ENCODE results near the gene MBOAT7. TPM values are rescaled to one million over a fixed set of nuclear protein-coding genes. Genes with fewer than 3 reads are reported as not detected.
"Not testable (repeated sequence)": the region's sequence is repeated elsewhere in the genome, so short reads cannot be mapped to it uniquely, and the experiment has no call there.

Gene MBOAT7
- total RNA-seq, 2 donors from 2014 or later: 40.5 to 98.9 TPM

DNA sequence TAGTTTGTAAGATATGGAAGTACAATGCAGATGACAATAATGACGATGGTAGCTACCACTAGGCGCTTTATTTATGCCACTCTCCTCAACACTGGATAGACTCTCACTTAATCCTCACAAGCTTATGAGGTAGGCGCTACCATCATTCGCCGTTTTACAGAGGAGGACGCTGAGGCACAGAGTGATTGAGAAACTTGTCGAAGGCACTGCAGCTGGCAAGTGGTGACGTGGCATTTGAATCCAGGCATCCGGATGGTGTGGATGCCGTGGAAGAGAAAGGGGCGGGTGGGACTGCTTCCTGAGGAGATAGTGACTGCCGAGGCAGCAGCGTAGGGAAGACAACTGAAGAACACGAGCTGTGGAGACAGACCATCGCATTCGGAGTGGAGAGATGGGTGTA lies 10.0 kb upstream of the MBOAT7 start:
- Histone ChIP-seq H3K27ac (no peak overlapping the region), H3K9me3 (no peaks in the 10 kb centered on the region), H3K27me3 (no peaks in the 10 kb centered on the region), H3K4me1 (peaks cover 37% of the 10 kb centered on the region), H3K36me3 (replicated peaks in 1 of 2; ENCODE audit: insufficient read depth in 1 of 2, low read depth in 2 of 2) (peaks cover 0 to 9% of the 10 kb centered on the region in 2 donors), H3K4me3 (no peak overlapping the region)
- no peak for DNase-seq
- WGBS, 2 donors: 89 to 91% methylated on average over 16 of the region's 16 CpGs
- intact Hi-C loops (cut with DNase I): no loop called here
- ATAC-seq: no peak
- TF ChIP-seq CTCF (IDR thresholded peaks at IDR 0.05) (no peak), POLR2A (IDR thresholded peaks at IDR 0.05) (no peak)

DNA sequence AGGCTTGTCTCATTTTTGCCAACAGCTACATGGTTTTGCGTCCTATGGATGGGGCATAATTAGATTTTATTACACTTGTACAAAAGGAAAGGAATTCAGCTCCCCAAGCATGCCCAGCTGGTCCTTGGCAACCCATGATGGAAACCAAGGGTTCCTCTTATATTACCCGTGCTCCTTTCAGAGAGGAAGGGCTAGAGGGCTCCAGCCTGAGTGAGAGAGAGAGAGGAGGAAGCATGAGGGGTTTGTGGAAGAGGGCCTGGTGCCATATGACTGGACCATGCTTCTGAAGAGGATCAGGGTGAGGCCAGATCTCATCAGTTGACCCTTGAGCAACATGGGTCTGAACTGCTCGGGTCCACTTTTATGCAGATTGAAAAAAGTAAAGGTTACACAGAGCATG lies 7.7 kb upstream of the MBOAT7 start:
- Histone ChIP-seq H3K4me1 (peaks cover 22% of the 10 kb centered on the region), H3K36me3 (replicated peaks in 1 of 2; ENCODE audit: insufficient read depth in 1 of 2, low read depth in 2 of 2) (peaks cover 0 to 8% of the 10 kb centered on the region in 2 donors), H3K4me3 (no peak overlapping the region), H3K27me3 (no peaks in the 10 kb centered on the region), H3K27ac (no peak overlapping the region), H3K9me3 (no peaks in the 10 kb centered on the region)
- TF ChIP-seq POLR2A (IDR thresholded peaks at IDR 0.05): no peak
- TF ChIP-seq CTCF (IDR thresholded peaks at IDR 0.05): no peak
- 78 to 80% methylated on average over 3 of the region's 3 CpGs for WGBS, 2 donors
- intact Hi-C loops (cut with DNase I): no loop called here
- ATAC-seq (no peak), DNase-seq (no peak)

DNA sequence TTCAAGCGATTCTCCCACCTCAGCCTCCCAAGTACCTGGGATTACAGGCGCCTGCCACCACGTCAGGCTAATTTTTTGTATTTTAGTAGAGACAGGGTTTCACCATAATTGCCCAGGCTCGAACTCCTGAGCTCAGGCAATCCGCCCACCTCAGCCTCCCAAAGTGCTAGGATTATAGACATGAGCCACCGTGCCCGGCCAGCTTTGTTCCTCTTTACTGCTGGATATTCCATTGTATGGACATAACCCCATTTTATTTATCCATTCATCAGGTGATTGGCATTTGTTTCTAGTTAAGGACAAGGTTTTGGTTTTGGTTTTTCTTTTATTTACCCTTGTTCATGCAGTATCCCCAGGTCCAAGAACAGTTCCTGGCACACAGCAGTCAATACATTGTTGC lies 7.2 kb upstream of the MBOAT7 start:
- Histone ChIP-seq H3K27ac (no peak overlapping the region), H3K36me3 (replicated peaks in 1 of 2; ENCODE audit: insufficient read depth in 1 of 2, low read depth in 2 of 2) (peaks cover 0 to 6% of the 10 kb centered on the region in 2 donors), H3K9me3 (no peaks in the 10 kb centered on the region), H3K4me3 (no peak overlapping the region), H3K27me3 (no peaks in the 10 kb centered on the region), H3K4me1 (peaks cover 22% of the 10 kb centered on the region)
- TF ChIP-seq CTCF (IDR thresholded peaks at IDR 0.05) (no peak), POLR2A (IDR thresholded peaks at IDR 0.05) (no peak)
- 97% methylated on average over 7 of the region's 7 CpGs for WGBS, 2 donors
- DNase-seq (no peak), ATAC-seq (no peak)
- intact Hi-C loops (cut with DNase I): no loop called here

GRCh38 chr19:54194463-54194862 lies 5.1 kb upstream of the MBOAT7 start:
- H3K27ac ChIP-seq; H3K36me3 ChIP-seq (replicated peaks in 1 of 2; ENCODE audit: insufficient read depth in 1 of 2, low read depth in 2 of 2); H3K9me3 ChIP-seq; H3K27me3 ChIP-seq; H3K4me3 ChIP-seq; DNase-seq; intact Hi-C loops (cut with DNase I); ATAC-seq: not testable (repeated sequence)
- WGBS, 2 donors: 89 to 92% methylated on average over 12 of the region's 12 CpGs
- peaks cover 14% of the 10 kb centered on the region for H3K4me1 ChIP-seq

DNA sequence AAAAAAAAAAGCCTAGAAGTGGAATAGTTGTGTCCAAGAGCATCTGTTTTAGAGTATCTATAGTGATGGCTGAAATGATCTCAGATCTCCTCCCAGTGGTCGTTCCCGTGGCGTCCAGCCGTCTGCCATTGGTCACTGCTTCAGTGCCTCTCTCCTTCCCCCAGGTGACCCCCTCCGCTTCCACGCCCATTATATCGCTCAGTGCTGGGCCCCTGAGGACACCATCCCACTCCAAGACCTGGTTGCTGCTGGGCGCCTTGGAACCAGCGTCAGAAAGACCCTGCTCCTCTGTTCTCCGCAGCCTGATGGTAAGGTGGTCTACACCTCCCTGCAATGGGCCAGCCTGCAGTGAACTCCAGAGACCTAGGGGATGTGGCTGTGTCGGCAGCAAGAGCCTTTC lies 3.6 kb upstream of the MBOAT7 start:
- no peaks in the 10 kb centered on the region for H3K9me3 ChIP-seq
- no peak for TF ChIP-seq POLR2A (IDR thresholded peaks at IDR 0.05)
- TF ChIP-seq CTCF (IDR thresholded peaks at IDR 0.05): no peak
- intact Hi-C loops (cut with DNase I): no loop called here
- DNase-seq (no peak), ATAC-seq (no peak)
- no peaks in the 10 kb centered on the region for H3K27me3 ChIP-seq
- peaks cover 23% of the 10 kb centered on the region for H3K4me1 ChIP-seq
- 91 to 94% methylated on average over 11 of the region's 11 CpGs for WGBS, 2 donors
- no peak overlapping the region for H3K4me3 ChIP-seq
- no peak overlapping the region for H3K27ac ChIP-seq
- peaks cover 0 to 6% of the 10 kb centered on the region in 2 donors for H3K36me3 ChIP-seq (replicated peaks in 1 of 2; ENCODE audit: insufficient read depth in 1 of 2, low read depth in 2 of 2)

Measured in body of pancreas (tissue), 4 donors.